Parathyroid adenoma (tissue), 2 donors: Measurements from ENCODE around the gene PAX8.
"Not testable (repeated sequence)": the region's sequence is repeated elsewhere in the genome, so short reads cannot be mapped to it uniquely, and the experiment has no call there.

Experiments used
- H2AFZ ChIP-seq: fragments of 300-600 bp; sonication (generic); one replicate; pipeline ENCODE4 v1.7.0; 2017; ENCODE audit warnings: antibody characterized with exemption, mild to moderate bottlenecking
- H3K27ac ChIP-seq: fragments of 300-600 bp; sonication (generic); one replicate; pipeline ENCODE4 v1.7.0; 2017
- H3K27me3 ChIP-seq: fragments of 300-600 bp; sonication (generic); one replicate; pipeline ENCODE4 v1.7.0; 2017; ENCODE audit warnings: low read length; ENCODE audit not compliant: control insufficient read depth, insufficient read depth
- H3K36me3 ChIP-seq: fragments of 300-600 bp; sonication (generic); one replicate; pipeline ENCODE4 v1.7.0; 2017; ENCODE audit warnings: low read length; ENCODE audit not compliant: control insufficient read depth, insufficient read depth
- H3K4me1 ChIP-seq: fragments of 300-600 bp; sonication (generic); one replicate; pipeline ENCODE4 v1.7.0; 2017; ENCODE audit warnings: control low read depth
- H3K4me2 ChIP-seq: fragments of 300-600 bp; sonication (generic); one replicate; pipeline ENCODE4 v1.7.0; 2017; ENCODE audit warnings: low read length
- H3K4me3 ChIP-seq: fragments of 300-600 bp; sonication (generic); one replicate; pipeline ENCODE4 v1.7.0; 2017; ENCODE audit warnings: low read depth, low read length
- H3K79me2 ChIP-seq: fragments of 300-600 bp; sonication (generic); one replicate; pipeline ENCODE4 v1.7.0; 2017; ENCODE audit warnings: control low read depth
- H3K9ac ChIP-seq: fragments of 300-600 bp; sonication (generic); one replicate; pipeline ENCODE4 v1.7.0; 2017; ENCODE audit warnings: mild to moderate bottlenecking
- H3K9me3 ChIP-seq: fragments of 300-600 bp; sonication (generic); one replicate; pipeline ENCODE4 v1.7.0; 2017; ENCODE audit warnings: low read length; ENCODE audit not compliant: control insufficient read depth
- CTCF ChIP-seq: fragments of 300-600 bp; sonication (generic); IDR thresholded peaks from one replicate; pipeline ENCODE4 v1.7.0; 2017; ENCODE audit warnings: antibody characterized with exemption, mild to moderate bottlenecking
- donor health status: primary hyperparathyroidism.

The PAX8 gene

GRCh38 chr2:113278742-113279139, at the start of gene PAX8:
Gene PAX8 (minus strand): TSS chr2:113278921. CDS start chr2:113278394, 527 bp downstream.
- Histone ChIP-seq H3K4me1 (no peaks in the 10 kb centered on the region), H3K79me2 (no peaks in the 10 kb centered on the region), H3K4me2 (no peak within 1 kb of the TSS), H3K9me3 (no peaks in the 10 kb centered on the region), H3K27me3 (peaks cover 15% of the 10 kb centered on the region), H3K27ac (no peak within 1 kb of the TSS), H2AFZ (no peak within 1 kb of the TSS), H3K36me3 (no peaks in the 10 kb centered on the region), H3K4me3 (no peak within 1 kb of the TSS), H3K9ac (no peak within 1 kb of the TSS)
- TF ChIP-seq CTCF: no peak

GRCh38 chr2:113328043-113328442, 49.3 kb upstream of the PAX8 start:
- no peaks in the 10 kb centered on the region for H3K9me3 ChIP-seq
- H3K4me1 ChIP-seq: no peaks in the 10 kb centered on the region
- H3K36me3 ChIP-seq: no peaks in the 10 kb centered on the region
- no peak for TF ChIP-seq CTCF
- H3K27me3 ChIP-seq: no peaks in the 10 kb centered on the region
- H3K4me3 ChIP-seq: no peak overlapping the region
- H3K9ac ChIP-seq: no peak overlapping the region
- no peak overlapping the region for H2AFZ ChIP-seq
- no peaks in the 10 kb centered on the region for H3K79me2 ChIP-seq
- no peak overlapping the region for H3K27ac ChIP-seq
- H3K4me2 ChIP-seq: no peak overlapping the region

- H3K9ac ChIP-seq: not testable (repeated sequence)
Measured at GRCh38 chr2:113325161-113325731, 46.5 kb upstream of the PAX8 start.

GRCh38 chr2:113324684-113325160, 46.0 kb upstream of the PAX8 start:
- TF ChIP-seq CTCF: no peak
- no peaks in the 10 kb centered on the region for H3K79me2 ChIP-seq
- H2AFZ ChIP-seq: peak overlapping the region; percentile 74
- peak overlapping the region; percentile 20 for H3K4me3 ChIP-seq
- H3K9me3 ChIP-seq: no peaks in the 10 kb centered on the region
- no peaks in the 10 kb centered on the region for H3K4me1 ChIP-seq
- H3K27me3 ChIP-seq: no peaks in the 10 kb centered on the region
- no peak overlapping the region for H3K9ac ChIP-seq
- H3K4me2 ChIP-seq: peak overlapping the region; percentile 66
- no peaks in the 10 kb centered on the region for H3K36me3 ChIP-seq
- no peak overlapping the region for H3K27ac ChIP-seq

More at GRCh38 chr2:113325161-113325731, 46.5 kb upstream of the PAX8 start:
- H3K36me3 ChIP-seq, H3K4me3 ChIP-seq, H3K4me1 ChIP-seq, H3K27me3 ChIP-seq, H3K9me3 ChIP-seq, H3K79me2 ChIP-seq, H3K27ac ChIP-seq: not testable (repeated sequence)
- H3K4me2 ChIP-seq: peak overlapping the region; percentile 66
- H2AFZ ChIP-seq: peak overlapping the region; percentile 74

GRCh38 chr2:113323129-113323528, 44.4 kb upstream of the PAX8 start:
- not testable (repeated sequence) for H3K27me3 ChIP-seq, H3K4me2 ChIP-seq, H3K9ac ChIP-seq, H3K27ac ChIP-seq, H3K4me1 ChIP-seq, H3K36me3 ChIP-seq, H3K4me3 ChIP-seq, H3K79me2 ChIP-seq, H3K9me3 ChIP-seq, H2AFZ ChIP-seq

GRCh38 chr2:113320106-113320505, 41.4 kb upstream of the PAX8 start:
- H3K9ac ChIP-seq, H3K4me2 ChIP-seq, H3K36me3 ChIP-seq, H3K4me3 ChIP-seq, H3K79me2 ChIP-seq, H3K27me3 ChIP-seq, H2AFZ ChIP-seq, H3K9me3 ChIP-seq, H3K27ac ChIP-seq, H3K4me1 ChIP-seq: not testable (repeated sequence)

- H2AFZ ChIP-seq, H3K9me3 ChIP-seq, H3K27me3 ChIP-seq, H3K4me3 ChIP-seq, H3K4me1 ChIP-seq, H3K36me3 ChIP-seq, H3K27ac ChIP-seq, H3K9ac ChIP-seq, H3K4me2 ChIP-seq, H3K79me2 ChIP-seq: not testable (repeated sequence)
Measured at GRCh38 chr2:113318941-113319340, 40.2 kb upstream of the PAX8 start.
